Measurements from ENCODE around the gene POLE3. TPM values are rescaled to one million over a fixed set of nuclear protein-coding genes. Genes with fewer than 3 reads are reported as not detected.

Gene POLE3
- total RNA-seq, 1 donor from 2014 or later: 86.5 TPM

- no peaks in the 10 kb centered on the region for H3K27me3 Mint-ChIP-seq (ENCODE audit: low read depth)
- TF ChIP-seq CTCF (conservative IDR thresholded peaks at IDR 0.05): no peak
- H3K4me1 Mint-ChIP-seq: no peaks in the 10 kb centered on the region
- H3K9me3 Mint-ChIP-seq: no peaks in the 10 kb centered on the region
- H3K4me3 Mint-ChIP-seq: no peak overlapping the region
- no peak for DNase-seq (ENCODE audit: low read depth, low spot score)
- H3K36me3 Mint-ChIP-seq (ENCODE audit: low read depth): peaks cover 7% of the 10 kb centered on the region
- H3K27ac Mint-ChIP-seq (ENCODE audit: unreplicated experiment): no peak overlapping the region
Measured at GRCh38 chr9:113393281-113393680, 17.2 kb downstream of the POLE3 start.

GRCh38 chr9:113391917-113392316, 18.6 kb downstream of the POLE3 start:
- TF ChIP-seq CTCF (conservative IDR thresholded peaks at IDR 0.05): no peak
- Mint-ChIP-seq H3K4me1 (no peaks in the 10 kb centered on the region), H3K9me3 (no peaks in the 10 kb centered on the region), H3K36me3 (ENCODE audit: low read depth) (peaks cover 15% of the 10 kb centered on the region), H3K27me3 (ENCODE audit: low read depth) (no peaks in the 10 kb centered on the region), H3K27ac (ENCODE audit: unreplicated experiment) (no peak overlapping the region), H3K4me3 (no peak overlapping the region)
- DNase-seq (ENCODE audit: low read depth, low spot score): no peak

GRCh38 chr9:113390192-113390960, 20.1 kb downstream of the POLE3 start:
- Mint-ChIP-seq H3K4me1 (no peaks in the 10 kb centered on the region), H3K36me3 (ENCODE audit: low read depth) (peaks cover 19% of the 10 kb centered on the region), H3K9me3 (no peaks in the 10 kb centered on the region), H3K4me3 (no peak overlapping the region), H3K27me3 (ENCODE audit: low read depth) (no peaks in the 10 kb centered on the region), H3K27ac (ENCODE audit: unreplicated experiment) (no peak overlapping the region)
- no peak for DNase-seq (ENCODE audit: low read depth, low spot score)
- no peak for TF ChIP-seq CTCF (conservative IDR thresholded peaks at IDR 0.05)

- no peak for TF ChIP-seq CTCF (conservative IDR thresholded peaks at IDR 0.05)
- Mint-ChIP-seq H3K27me3 (ENCODE audit: low read depth) (no peaks in the 10 kb centered on the region), H3K4me1 (no peaks in the 10 kb centered on the region), H3K9me3 (no peaks in the 10 kb centered on the region), H3K36me3 (ENCODE audit: low read depth) (peaks cover 18% of the 10 kb centered on the region), H3K27ac (ENCODE audit: unreplicated experiment) (no peak overlapping the region), H3K4me3 (no peak overlapping the region)
- DNase-seq (ENCODE audit: low read depth, low spot score): no peak
Measured at GRCh38 chr9:113389451-113389850, 21.0 kb downstream of the POLE3 start.

DNA sequence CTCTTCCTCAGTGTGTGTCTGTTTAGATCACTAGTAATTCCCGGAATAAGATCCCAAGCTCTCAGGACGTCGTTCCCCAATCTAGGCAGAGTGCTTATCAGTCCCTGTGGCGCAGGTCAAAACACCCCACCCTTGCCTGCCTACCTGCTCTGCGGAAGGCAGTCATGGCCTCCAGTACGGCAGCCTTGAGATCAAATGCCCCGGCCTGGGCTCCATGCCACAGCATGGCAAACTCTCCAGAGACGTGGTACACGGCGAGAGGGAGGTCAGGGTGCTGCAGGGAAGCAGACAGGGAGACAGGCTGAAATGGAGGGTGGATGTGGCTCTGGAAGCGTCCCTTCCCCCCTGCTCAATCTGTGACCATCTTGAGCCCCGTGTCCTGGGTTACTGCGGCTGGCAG, 21.6 kb downstream of the POLE3 start:
- no peak overlapping the region for H3K4me3 Mint-ChIP-seq
- H3K4me1 Mint-ChIP-seq: no peaks in the 10 kb centered on the region
- no peak for DNase-seq (ENCODE audit: low read depth, low spot score)
- no peak for TF ChIP-seq CTCF (conservative IDR thresholded peaks at IDR 0.05)
- peak overlapping the region; percentile 78 for H3K27ac Mint-ChIP-seq (ENCODE audit: unreplicated experiment)
- H3K9me3 Mint-ChIP-seq: no peaks in the 10 kb centered on the region
- H3K36me3 Mint-ChIP-seq (ENCODE audit: low read depth): peaks cover 18% of the 10 kb centered on the region
- H3K27me3 Mint-ChIP-seq (ENCODE audit: low read depth): no peaks in the 10 kb centered on the region
